HEK293T (cell line): ENCODE data around the gene KIF26B.

Experiments used
- CTBP1 ChIP-seq: fragments of 450-650 bp; IDR thresholded peaks from 2 replicates; pipeline ENCODE4 v1.6.1; 2016; ENCODE audit warnings: borderline replicate concordance
- FOXA1 ChIP-seq: fragments of 450-650 bp; IDR thresholded peaks from 2 replicates; pipeline ENCODE4 v1.6.1; 2016; ENCODE audit warnings: mild to moderate bottlenecking
- FOXK2 ChIP-seq: fragments of 450-650 bp; IDR thresholded peaks from 2 replicates; pipeline ENCODE4 v1.6.1; 2016; ENCODE audit warnings: mild to moderate bottlenecking
- NFRKB ChIP-seq: fragments of 450-650 bp; IDR thresholded peaks from 2 replicates; pipeline ENCODE4 v1.6.1; 2016; ENCODE audit warnings: mild to moderate bottlenecking, moderate library complexity
- SP1 ChIP-seq: fragments of 450-650 bp; IDR thresholded peaks from 2 replicates; pipeline ENCODE4 v1.6.1; 2017

DNA sequence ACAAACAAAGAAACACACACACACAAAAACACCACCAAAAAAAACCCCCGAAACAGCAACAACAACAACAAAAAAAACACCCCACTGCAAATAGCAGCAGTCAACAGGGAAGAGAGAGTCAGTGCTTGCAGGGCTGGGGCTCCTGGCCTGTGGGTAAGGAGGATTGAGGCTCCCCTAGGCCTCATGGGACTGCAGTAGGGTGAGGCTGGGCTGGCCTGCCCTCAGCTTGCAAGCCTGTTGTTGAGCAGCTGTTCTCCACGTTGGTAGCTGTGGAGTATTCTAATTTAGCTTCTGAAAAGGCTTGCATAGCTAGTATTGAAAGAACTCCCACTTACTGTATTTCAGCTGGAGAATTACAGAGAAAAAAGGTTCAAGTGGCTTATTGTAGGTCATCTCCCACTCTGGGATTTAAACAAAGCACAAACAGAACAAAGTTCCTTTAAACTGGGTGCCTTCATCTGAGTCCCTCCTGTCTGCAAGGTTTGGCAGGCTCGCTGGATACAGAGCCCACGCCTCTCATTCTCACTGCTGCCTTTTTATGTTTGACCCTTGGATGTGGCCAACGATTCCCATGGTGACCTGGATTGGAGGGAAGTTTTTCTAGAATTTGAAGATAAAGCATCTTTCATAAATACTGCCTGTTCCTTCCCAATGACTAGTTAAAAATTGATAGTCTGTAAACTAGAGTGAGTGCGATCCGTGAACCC lies 247.2 kb downstream of the KIF26B start:
- TF ChIP-seq NFRKB = no peak
- TF ChIP-seq FOXA1 = no peak
- TF ChIP-seq FOXK2 = no peak
- TF ChIP-seq SP1 = no peak
- TF ChIP-seq CTBP1 = no peak
